Immature natural killer cell (primary cell): Measurements from ENCODE around the gene SEPTIN12. TPM values are rescaled to one million over a fixed set of nuclear protein-coding genes. Genes with fewer than 3 reads are reported as not detected.
A peak's percentile ranks its signal among the peaks of the same experiment; 100 is the strongest.

Experiments
- DNase-seq, 3 donors: peaks; one replicate each; pipeline ENCODE4 v3.0.0; 2022; ENCODE audit warnings: mixed read lengths in 1 of 3
- H3K27ac Mint-ChIP-seq, 6 donors: one replicate each; pipeline ENCODE4 v1.8.0; 2020; ENCODE audit warnings: mixed read lengths in 6 of 6, mild to moderate bottlenecking in 5 of 6, inconsistent platforms in 4 of 6, moderate library complexity in 3 of 6
- H3K27me3 Mint-ChIP-seq, 3 donors: one replicate each; pipeline ENCODE4 v1.8.0; 2020 to 2021; ENCODE audit warnings: low read depth in 3 of 3, mild to moderate bottlenecking in 3 of 3, mixed read lengths in 3 of 3, moderate library complexity in 3 of 3, inconsistent platforms in 1 of 3
- H3K36me3 Mint-ChIP-seq, 3 donors: one replicate each; pipeline ENCODE4 v1.8.0; 2020; ENCODE audit warnings: mixed read lengths in 3 of 3, inconsistent platforms in 2 of 3, mild to moderate bottlenecking in 2 of 3
- H3K4me1 Mint-ChIP-seq, 2 donors: one replicate each; pipeline ENCODE4 v1.8.0; 2020; ENCODE audit warnings: inconsistent platforms in 2 of 2, mild to moderate bottlenecking in 2 of 2, mixed read lengths in 2 of 2, moderate library complexity in 1 of 2
- H3K4me3 Mint-ChIP-seq, 5 donors: one replicate each; pipeline ENCODE4 v1.8.0; 2020; ENCODE audit warnings: mild to moderate bottlenecking in 5 of 5, mixed read lengths in 5 of 5, inconsistent platforms in 3 of 5, moderate library complexity in 3 of 5
- H3K9me3 Mint-ChIP-seq, 6 donors: one replicate each; pipeline ENCODE4 v1.8.0; 2020; ENCODE audit warnings: mild to moderate bottlenecking in 6 of 6, mixed read lengths in 6 of 6, inconsistent platforms in 4 of 6, moderate library complexity in 3 of 6
- polyA plus RNA-seq, 3 donors: library from polyadenylated mRNA; unstranded; fragments of 300-500 nt; fragmentation: Illumina TruSeq; gene quantifications; one replicate each; pipeline ENCODE4 v1.2.3, GENCODE V29; 2021

Gene SEPTIN12, protein sequence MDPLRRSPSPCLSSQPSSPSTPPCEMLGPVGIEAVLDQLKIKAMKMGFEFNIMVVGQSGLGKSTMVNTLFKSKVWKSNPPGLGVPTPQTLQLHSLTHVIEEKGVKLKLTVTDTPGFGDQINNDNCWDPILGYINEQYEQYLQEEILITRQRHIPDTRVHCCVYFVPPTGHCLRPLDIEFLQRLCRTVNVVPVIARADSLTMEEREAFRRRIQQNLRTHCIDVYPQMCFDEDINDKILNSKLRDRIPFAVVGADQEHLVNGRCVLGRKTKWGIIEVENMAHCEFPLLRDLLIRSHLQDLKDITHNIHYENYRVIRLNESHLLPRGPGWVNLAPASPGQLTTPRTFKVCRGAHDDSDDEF
- not detected for polyA plus RNA-seq

DNA sequence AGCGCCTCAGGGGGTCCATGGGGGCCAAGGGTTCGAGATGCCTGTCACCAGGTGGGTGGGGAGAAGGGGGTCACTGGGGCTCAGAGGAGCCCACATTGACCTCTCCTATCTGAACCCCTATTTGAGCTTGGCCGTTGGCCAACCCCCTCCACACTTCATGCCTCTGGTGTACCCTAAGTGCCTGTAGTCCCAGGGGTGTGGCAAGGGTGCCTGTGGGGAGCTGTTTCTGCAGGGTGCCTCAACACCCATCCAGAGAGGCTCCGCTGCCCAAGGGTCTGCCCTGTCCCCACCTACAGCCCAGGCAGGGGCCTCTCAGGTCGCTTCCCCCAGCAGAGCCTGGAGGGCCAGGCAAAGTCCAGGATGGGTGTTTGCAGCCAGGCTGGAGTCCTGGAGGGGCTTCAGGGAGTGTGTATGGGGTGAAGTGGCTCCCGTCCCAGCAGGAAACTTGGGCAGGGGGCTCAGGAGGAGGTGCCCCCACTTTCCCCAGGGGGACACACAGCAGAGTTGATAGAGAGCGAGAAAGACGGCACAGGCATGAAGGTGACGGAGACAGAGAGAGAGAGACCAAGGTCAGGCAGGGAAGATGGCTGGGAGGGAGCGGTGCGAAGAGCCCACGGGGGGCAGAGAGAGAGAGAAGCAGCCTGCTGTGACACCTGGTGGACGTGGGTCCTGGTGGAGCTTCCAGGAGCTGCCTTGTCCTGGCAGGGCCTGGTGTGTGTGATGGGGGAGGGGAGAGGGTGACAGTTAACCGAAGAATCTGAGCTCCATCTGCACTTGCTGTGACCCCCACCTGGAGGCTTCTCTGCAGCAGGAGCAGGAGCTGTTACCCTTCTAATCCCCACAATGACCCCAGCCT is at the start of gene SEPTIN12:
Gene SEPTIN12 (minus strand): TSS at position 719 of the 856 bp plus-strand sequence. CDS start 700 bp downstream, at position 19.
- H3K4me3 Mint-ChIP-seq: no peak within 1 kb of the TSS
- no peaks in the 10 kb centered on the region for H3K4me1 Mint-ChIP-seq
- peaks cover 2 to 8% (median 4%) of the 10 kb centered on the region in 3 donors for H3K27me3 Mint-ChIP-seq
- H3K9me3 Mint-ChIP-seq: no peaks in the 10 kb centered on the region
- H3K27ac Mint-ChIP-seq: no peak within 1 kb of the TSS
- H3K36me3 Mint-ChIP-seq: no peaks in the 10 kb centered on the region
- DNase-seq: no peak

DNA sequence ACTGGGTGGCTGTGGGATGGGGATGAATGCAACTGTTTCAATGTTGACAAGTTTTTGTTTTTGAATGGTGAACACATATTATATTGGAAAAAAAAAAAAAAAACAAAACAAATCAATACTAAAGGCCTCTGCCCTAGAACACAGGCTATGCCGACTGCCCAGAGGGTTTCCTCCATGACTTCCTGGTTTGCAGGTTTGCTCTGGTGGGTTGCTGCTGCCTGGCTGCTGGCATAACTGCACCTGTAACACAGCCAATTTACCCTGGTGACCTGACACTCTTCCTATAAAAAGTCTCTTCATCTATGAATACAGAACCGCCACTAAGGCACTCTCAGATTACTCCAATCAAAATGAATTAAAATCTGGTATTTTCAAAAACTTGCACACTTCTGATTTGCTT is 48.6 kb upstream of the SEPTIN12 start:
- no peaks in the 10 kb centered on the region for H3K9me3 Mint-ChIP-seq
- H3K4me1 Mint-ChIP-seq: peaks cover 7 to 41% of the 10 kb centered on the region in 2 donors
- H3K4me3 Mint-ChIP-seq: no peak overlapping the region
- DNase-seq: no peak
- H3K27me3 Mint-ChIP-seq: peaks cover 0 to 2% (median 2%) of the 10 kb centered on the region in 3 donors
- peak overlapping the region in 2 of 6 donors; percentile 9 to 66 for H3K27ac Mint-ChIP-seq
- peaks cover 6 to 41% (median 13%) of the 10 kb centered on the region in 3 donors for H3K36me3 Mint-ChIP-seq

DNA sequence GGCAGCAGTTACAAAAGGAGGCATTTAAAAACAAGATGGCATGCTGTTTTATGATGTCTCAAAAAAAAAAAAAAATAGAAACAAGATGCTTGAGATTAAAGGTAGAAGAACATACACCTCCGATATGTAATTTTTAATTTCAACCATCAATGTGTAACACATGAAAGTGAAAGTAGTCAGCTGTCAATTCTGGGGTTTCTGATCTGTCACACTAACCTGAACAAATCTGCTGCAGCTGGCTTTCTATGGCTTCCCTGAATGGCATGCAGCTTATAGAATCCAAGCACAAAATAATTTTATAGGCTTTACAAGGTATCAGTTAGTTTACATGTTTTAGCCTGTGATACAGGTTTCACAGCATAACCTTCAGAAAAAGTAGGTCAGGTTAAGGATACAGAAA is 45.4 kb upstream of the SEPTIN12 start:
- H3K27me3 Mint-ChIP-seq: peaks cover 0 to 2% (median 2%) of the 10 kb centered on the region in 3 donors
- H3K4me3 Mint-ChIP-seq: no peak overlapping the region
- peaks cover 13 to 40% (median 19%) of the 10 kb centered on the region in 3 donors for H3K36me3 Mint-ChIP-seq
- H3K9me3 Mint-ChIP-seq: no peaks in the 10 kb centered on the region
- H3K27ac Mint-ChIP-seq: peak overlapping the region in 1 of 6 donors; percentile 35
- DNase-seq: no peak
- H3K4me1 Mint-ChIP-seq: peaks cover 9 to 30% of the 10 kb centered on the region in 2 donors

DNA sequence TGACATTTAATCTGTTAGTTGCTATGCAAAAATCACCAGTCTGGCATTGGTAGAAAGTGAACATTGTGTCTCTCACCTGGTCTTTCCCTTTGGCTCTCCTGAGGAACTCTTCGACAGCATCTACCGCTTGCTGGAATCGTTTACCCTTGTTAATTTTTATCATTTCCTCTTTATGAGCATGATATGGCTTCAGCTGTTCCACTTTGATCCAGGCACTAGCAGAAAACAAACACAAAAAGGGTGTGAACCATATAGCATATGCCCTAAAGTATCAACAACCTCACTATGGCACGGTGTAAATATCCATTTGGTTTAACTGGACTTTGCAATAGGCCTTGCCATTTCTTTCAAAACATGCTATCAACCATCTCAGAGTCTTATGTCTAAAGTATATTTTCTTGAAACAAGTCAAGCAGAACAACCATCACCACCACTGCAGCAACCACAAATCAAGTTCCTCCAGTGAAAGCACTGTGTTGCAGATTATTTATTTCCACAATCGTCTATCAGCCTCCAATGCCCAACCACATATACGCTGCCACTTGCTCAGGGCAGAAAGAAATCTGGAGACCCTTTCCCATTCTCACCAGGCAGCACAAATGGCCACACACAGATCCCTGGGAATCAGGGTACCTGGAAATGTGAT is 44.7 kb upstream of the SEPTIN12 start:
- Mint-ChIP-seq H3K4me1 (peaks cover 9 to 26% of the 10 kb centered on the region in 2 donors), H3K4me3 (no peak overlapping the region), H3K27ac (peak overlapping the region in 2 of 6 donors; percentile 6 to 34), H3K9me3 (no peaks in the 10 kb centered on the region), H3K27me3 (peaks cover 0 to 2% (median 2%) of the 10 kb centered on the region in 3 donors), H3K36me3 (peaks cover 13 to 40% (median 19%) of the 10 kb centered on the region in 3 donors)
- no peak for DNase-seq

DNA sequence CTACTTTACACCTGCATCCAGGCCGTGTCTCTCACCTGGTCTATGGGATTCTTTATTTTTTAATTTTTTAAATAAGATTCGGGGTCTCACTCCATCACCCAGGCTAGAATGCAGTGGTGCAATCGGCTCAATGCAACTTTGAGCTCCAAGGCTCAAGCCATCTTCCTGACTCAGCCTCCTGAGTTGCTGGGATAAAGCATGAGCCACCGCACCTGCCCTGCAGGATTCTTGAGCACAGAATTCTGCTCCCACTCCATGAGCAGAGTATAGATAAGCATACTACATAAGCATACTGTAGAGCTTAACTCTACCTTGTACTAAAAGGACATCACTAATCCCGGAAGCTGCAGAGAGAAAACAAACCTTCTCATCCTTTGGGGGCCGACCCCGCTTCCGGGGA is 43.5 kb upstream of the SEPTIN12 start:
- Mint-ChIP-seq H3K27me3 (no peaks in the 10 kb centered on the region), H3K4me3 (no peak overlapping the region), H3K27ac (no peak overlapping the region), H3K36me3 (peaks cover 13 to 42% (median 24%) of the 10 kb centered on the region in 3 donors), H3K4me1 (peaks cover 9 to 18% of the 10 kb centered on the region in 2 donors), H3K9me3 (no peaks in the 10 kb centered on the region)
- DNase-seq: no peak

DNA sequence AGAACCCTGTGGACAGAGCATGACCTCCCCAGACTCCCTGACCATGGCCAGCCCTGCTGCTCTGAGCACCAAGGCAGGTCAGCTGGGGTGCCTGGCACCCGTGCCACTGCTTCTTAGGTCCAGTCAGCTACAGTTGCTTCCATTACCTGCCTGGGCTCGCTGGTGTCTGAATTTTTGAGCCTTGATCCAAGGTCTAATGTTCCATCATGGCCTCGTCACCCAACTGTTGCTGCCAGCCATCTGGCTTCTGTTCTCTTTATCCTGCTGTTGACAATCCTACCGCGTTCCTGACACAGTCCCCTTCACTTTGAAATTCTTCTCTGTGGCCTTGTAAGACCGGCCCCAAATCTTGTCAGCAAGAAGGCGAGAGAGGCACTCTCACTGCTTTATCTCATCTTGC is 42.3 kb upstream of the SEPTIN12 start:
- peaks cover 9 to 12% of the 10 kb centered on the region in 2 donors for H3K4me1 Mint-ChIP-seq
- no peak overlapping the region for H3K4me3 Mint-ChIP-seq
- no peaks in the 10 kb centered on the region for H3K9me3 Mint-ChIP-seq
- no peaks in the 10 kb centered on the region for H3K27me3 Mint-ChIP-seq
- H3K27ac Mint-ChIP-seq: peak overlapping the region in 2 of 6 donors; percentile 50 to 59
- peaks cover 13 to 40% (median 24%) of the 10 kb centered on the region in 3 donors for H3K36me3 Mint-ChIP-seq
- no peak for DNase-seq

DNA sequence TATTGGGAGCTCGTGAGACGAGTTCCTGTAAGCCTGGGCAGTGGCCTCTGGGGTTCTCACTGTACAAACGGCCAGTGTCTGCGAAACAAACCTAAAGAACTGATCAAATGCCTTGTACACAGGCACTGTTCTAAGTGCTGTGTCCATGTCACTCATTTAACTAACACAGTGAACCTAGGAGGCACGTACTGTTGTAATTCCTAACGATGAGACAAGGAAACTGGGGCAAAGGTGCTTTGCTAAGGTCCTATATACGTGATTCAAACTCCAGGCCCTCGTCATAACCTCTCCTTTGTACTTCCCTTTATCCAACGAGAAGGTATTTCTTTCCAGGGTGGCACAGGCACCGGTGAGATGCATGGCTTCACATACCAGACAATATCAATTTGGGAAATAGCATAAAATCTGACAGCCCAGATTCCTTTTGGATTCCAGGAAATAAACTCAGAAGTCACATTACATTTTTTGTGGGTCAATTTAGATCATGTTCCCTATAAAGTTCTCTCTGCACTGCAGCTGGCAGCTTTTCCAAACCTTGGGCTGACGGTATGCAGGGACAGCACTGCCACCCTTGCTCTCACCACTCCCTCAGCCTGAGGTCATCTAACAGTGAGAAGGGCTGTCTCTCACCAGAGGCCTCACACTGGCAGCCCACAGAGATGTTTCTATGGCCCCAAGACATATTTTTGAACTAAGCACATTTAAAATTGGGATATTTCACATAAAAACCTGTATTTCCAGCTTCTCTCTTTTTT is 40.6 kb upstream of the SEPTIN12 start:
- Mint-ChIP-seq H3K4me1 (peaks cover 9 to 10% of the 10 kb centered on the region in 2 donors), H3K27me3 (no peaks in the 10 kb centered on the region), H3K27ac (no peak overlapping the region), H3K9me3 (no peaks in the 10 kb centered on the region), H3K36me3 (peaks cover 21 to 52% (median 33%) of the 10 kb centered on the region in 3 donors), H3K4me3 (no peak overlapping the region)
- no peak for DNase-seq

DNA sequence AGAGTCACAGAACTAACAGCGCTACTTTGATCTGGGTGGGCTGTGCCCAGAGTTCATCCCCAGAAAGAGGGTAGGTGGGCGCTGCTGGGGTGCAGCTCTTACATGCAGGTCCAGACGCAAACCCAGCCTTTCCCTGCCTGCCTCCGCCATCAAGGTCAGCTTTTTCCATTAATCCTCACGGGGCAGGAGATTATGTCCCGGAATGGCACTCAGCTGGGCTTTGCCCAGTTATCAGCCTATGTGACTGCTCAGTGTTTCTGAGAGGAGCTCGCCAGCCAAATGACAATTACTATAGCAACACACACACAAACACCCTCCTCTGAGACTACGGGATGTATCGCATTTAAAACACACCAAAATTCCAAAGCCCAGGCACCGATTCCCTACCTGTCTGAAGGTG is 38.8 kb upstream of the SEPTIN12 start:
- no peak for DNase-seq
- Mint-ChIP-seq H3K27ac (no peak overlapping the region), H3K4me3 (no peak overlapping the region), H3K9me3 (no peaks in the 10 kb centered on the region), H3K36me3 (peaks cover 15 to 50% (median 28%) of the 10 kb centered on the region in 3 donors), H3K27me3 (no peaks in the 10 kb centered on the region), H3K4me1 (peaks cover 0 to 2% of the 10 kb centered on the region in 2 donors)

DNA sequence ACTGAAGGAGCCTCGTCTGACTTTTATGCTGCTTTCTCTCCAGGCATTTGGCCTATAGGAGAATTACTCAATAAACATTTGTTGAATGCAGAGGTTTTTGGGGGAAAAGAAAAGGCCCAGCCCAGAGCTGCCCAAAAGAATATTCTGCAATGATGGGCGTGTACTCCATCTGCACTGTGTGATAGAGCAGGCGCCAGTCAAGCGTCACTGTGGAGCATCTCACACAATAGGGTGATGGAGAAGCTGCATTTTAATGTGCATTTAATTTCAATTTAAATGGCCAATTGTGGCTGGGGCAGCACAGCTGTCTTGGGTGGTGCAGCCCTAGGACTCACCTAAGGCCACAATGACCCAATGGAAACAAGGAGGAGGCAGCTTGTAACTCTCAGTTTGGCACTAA is 38.4 kb upstream of the SEPTIN12 start:
- Mint-ChIP-seq H3K27me3 (no peaks in the 10 kb centered on the region), H3K9me3 (no peaks in the 10 kb centered on the region), H3K27ac (no peak overlapping the region), H3K4me1 (peaks cover 0 to 2% of the 10 kb centered on the region in 2 donors), H3K4me3 (no peak overlapping the region), H3K36me3 (peaks cover 17 to 51% (median 26%) of the 10 kb centered on the region in 3 donors)
- DNase-seq: no peak

DNA sequence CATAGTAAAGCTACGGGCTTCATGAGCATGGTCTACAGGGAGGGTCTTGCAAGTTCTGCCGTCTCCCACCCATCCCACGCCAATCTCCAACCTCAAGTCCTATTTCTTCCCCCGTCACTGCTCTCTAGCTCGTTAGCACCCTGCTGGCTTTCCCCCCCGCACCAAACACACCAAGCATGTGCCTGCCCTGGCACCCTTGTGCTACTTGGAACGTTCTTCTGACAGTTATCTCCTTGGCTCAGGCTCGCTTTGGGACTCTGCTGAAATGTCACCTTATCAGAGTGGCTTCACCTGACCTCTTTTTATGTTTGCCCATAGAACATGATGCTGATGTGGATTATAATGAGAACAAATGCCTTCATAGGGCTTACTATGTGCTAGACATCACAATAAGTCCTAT is 37.1 kb upstream of the SEPTIN12 start:
- H3K4me3 Mint-ChIP-seq: no peak overlapping the region
- no peaks in the 10 kb centered on the region for H3K9me3 Mint-ChIP-seq
- no peak for DNase-seq
- peak overlapping the region in 1 of 6 donors; percentile 20 for H3K27ac Mint-ChIP-seq
- H3K36me3 Mint-ChIP-seq: peaks cover 11 to 43% (median 13%) of the 10 kb centered on the region in 3 donors
- no peaks in the 10 kb centered on the region for H3K4me1 Mint-ChIP-seq
- H3K27me3 Mint-ChIP-seq: no peaks in the 10 kb centered on the region

DNA sequence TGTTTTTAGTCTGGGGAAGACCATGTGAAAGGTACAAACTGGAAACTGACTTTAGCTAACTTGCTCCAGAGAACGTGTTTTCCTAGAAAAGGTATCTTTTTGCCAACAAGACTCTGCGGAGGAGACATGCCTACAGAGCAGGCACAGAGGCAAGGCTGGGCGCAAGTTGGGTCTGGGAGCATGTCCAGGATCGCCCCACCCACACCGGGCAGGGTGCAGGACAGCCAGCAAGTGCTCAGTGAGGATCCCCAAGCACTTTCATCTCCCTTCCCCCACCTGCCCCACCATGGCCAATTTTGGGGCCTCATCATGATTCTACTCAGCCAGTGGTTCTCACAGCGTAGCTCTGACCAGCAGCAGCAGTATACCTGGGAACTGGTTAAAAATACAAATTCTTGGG is 32.5 kb upstream of the SEPTIN12 start:
- H3K36me3 Mint-ChIP-seq: peaks cover 19 to 44% (median 20%) of the 10 kb centered on the region in 3 donors
- H3K4me3 Mint-ChIP-seq: no peak overlapping the region
- DNase-seq: no peak
- no peaks in the 10 kb centered on the region for H3K4me1 Mint-ChIP-seq
- no peaks in the 10 kb centered on the region for H3K9me3 Mint-ChIP-seq
- H3K27me3 Mint-ChIP-seq: peaks cover 0 to 1% (median 0%) of the 10 kb centered on the region in 3 donors
- no peak overlapping the region for H3K27ac Mint-ChIP-seq

DNA sequence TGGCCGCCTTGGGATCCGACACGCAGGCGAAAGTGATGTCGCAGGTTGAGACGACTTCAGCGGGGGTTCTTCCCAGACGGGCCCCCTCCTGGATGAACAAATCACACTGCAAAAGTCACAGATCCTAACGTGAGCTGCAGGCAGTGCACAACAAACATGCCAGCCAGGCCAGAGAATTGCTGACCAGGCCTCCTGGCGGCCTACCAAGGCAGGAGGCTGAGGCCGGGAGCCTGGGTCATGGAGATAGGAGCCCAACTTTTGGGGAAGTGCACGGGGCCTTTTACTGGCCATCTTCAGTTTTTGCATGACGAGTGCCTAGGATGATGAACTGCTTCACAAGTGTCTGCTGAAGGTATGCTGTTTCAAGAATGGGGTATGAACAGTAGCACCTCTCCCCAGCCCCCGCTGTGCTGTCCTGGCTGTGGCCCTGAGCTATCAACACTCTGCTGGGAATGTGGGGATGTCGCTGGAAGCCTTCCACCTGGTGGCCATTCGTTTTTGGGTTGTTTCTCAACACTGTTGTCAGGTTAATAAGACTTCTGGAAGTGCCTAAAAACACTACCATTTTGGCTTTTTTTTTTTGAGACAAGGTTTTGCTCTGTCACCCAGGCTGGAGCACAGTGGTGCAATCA is 26.5 kb upstream of the SEPTIN12 start:
- Mint-ChIP-seq H3K36me3 (peaks cover 15 to 42% (median 15%) of the 10 kb centered on the region in 3 donors), H3K9me3 (no peaks in the 10 kb centered on the region)

More for the DNA sequence above, 26.5 kb upstream of the SEPTIN12 start:
- peaks cover 0 to 3% (median 0%) of the 10 kb centered on the region in 3 donors for H3K27me3 Mint-ChIP-seq
- H3K4me1 Mint-ChIP-seq: no peaks in the 10 kb centered on the region
- no peak overlapping the region for H3K4me3 Mint-ChIP-seq
- no peak for DNase-seq
- peak overlapping the region in 2 of 6 donors; percentile 2 to 57 for H3K27ac Mint-ChIP-seq
